ENCODE data around the gene SLC35F3. TPM values are rescaled to one million over a fixed set of nuclear protein-coding genes. Genes with fewer than 3 reads are reported as not detected.
"Not testable (repeated sequence)": the region's sequence is repeated elsewhere in the genome, so short reads cannot be mapped to it uniquely, and the experiment has no call there.

SLC35F3 gene
- total RNA-seq, 6 experiments from 2014 or later = not detected

DNA sequence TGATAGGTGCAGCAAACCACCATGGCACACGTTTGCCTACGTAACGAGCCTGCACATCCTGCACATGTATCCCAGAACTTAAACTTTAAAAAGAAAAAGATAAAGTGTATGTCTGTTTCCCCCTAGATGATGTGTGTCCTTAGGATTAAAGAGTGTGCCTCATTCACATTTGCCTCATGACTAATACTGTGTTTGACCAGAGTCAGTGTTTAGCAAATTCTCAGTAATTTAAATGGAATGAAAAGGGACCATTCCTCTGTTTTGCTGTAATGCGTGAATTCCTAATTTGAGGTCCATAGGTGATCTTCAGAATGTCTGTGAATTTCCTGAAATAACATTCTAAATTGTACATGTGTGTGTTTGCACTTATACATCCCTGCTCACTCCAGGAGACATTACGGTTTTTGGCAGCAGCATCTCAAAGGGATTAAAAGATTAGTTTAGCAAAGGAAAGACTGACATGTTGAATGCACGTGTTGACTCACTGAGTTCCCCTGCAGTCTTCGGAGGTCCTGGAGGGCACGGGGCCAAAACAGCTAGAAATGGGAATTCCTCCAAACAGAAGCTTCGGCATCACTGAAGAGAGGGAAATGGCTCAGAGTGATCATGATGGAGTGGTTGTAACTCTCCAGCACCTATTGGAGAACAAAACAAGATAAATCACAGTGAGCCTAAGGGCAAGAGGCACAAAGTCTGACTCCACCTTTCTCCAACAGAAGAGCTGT is 19.1 kb upstream of the SLC35F3 start:
- intact Hi-C loops (cut with DNase I) = no loop called here
- no peak overlapping the region for H3K27ac ChIP-seq
- H3K9me3 ChIP-seq = no peaks in the 10 kb centered on the region
- no peak overlapping the region for H3K4me3 ChIP-seq
- H3K36me3 ChIP-seq = no peaks in the 10 kb centered on the region
- no peaks in the 10 kb centered on the region for H3K4me1 ChIP-seq
- no peaks in the 10 kb centered on the region for H3K27me3 ChIP-seq
- TF ChIP-seq POLR2A (IDR thresholded peaks at IDR 0.05) = no peak
- TF ChIP-seq, protein P1, sequence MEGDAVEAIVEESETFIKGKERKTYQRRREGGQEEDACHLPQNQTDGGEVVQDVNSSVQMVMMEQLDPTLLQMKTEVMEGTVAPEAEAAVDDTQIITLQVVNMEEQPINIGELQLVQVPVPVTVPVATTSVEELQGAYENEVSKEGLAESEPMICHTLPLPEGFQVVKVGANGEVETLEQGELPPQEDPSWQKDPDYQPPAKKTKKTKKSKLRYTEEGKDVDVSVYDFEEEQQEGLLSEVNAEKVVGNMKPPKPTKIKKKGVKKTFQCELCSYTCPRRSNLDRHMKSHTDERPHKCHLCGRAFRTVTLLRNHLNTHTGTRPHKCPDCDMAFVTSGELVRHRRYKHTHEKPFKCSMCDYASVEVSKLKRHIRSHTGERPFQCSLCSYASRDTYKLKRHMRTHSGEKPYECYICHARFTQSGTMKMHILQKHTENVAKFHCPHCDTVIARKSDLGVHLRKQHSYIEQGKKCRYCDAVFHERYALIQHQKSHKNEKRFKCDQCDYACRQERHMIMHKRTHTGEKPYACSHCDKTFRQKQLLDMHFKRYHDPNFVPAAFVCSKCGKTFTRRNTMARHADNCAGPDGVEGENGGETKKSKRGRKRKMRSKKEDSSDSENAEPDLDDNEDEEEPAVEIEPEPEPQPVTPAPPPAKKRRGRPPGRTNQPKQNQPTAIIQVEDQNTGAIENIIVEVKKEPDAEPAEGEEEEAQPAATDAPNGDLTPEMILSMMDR (IDR thresholded peaks at IDR 0.05) = no peak
- 43% methylated on average over 8 of the region's 9 CpGs for WGBS (ENCODE audit: insufficient coverage, low coverage, low lambda C conversion rate, missing lambda C conversion rate)
- DNase-seq (no peak), ATAC-seq (no peak)

DNA sequence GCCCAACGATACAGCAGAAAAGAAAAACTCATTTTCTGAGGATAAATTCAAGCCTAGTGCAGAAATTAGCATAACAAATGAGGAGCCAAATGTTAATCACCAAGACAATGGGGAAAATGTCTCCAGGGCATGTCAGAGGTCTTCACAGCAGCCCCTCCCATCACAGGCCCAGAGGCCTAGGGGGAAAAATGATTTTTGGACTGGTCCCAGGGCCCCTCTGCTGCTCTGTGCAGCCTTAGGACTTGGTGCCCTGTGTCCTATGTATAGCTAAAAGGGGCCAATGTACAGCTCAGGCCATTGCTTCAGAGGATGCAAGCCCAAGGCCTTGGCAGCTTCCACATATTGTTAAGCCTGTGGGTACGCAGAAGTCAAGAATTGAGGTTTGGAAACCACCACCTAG is 13.3 kb upstream of the SLC35F3 start:
- DNase-seq; H3K4me3 ChIP-seq; intact Hi-C loops (cut with DNase I); H3K36me3 ChIP-seq; H3K9me3 ChIP-seq; H3K27me3 ChIP-seq; H3K4me1 ChIP-seq; ATAC-seq; H3K27ac ChIP-seq: not testable (repeated sequence)
- WGBS (ENCODE audit: insufficient coverage, low coverage, low lambda C conversion rate, missing lambda C conversion rate) = 59% methylated on average over 2 of the region's 2 CpGs

DNA sequence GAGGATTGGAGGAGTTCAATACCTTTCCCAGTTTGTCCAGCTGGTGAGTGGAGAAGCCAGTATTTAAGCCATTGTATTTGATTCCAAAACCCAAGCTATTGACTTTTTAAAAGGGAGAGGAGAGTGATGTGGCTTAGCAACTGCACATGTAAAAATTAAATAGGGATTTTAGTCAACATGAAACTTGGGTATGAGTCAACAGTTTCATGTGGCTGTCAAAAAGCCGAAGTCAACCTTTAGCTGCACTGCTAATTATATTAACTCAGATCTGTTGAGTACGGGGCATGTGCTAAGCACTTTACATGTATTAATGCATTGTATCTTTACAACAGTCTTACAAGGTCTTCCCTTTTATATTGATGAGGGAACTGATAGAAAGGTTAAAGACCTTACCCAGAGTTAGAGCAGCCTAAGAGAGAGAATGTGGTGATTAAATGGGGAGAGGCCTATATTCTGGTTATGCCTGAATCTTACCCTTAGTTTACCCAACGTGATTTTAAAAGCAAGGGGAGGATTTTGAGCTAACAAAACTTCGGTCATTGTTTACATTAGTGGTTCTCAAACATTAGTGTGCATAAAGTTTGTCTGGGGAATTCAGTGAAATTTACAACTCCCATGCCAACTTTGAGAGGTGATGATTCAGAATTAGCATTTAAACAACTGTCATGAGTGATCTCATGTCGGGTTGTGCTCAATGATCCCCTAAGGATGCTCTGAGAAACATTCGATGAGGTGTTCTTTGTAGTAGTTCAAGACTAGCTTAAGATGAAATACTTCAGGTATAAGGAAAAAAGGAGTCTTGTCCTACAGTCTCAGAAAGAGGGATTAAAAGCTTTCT is 6.9 kb upstream of the SLC35F3 start:
- H3K27me3 ChIP-seq = no peaks in the 10 kb centered on the region
- DNase-seq = no peak
- no peaks in the 10 kb centered on the region for H3K9me3 ChIP-seq
- H3K4me1 ChIP-seq = no peaks in the 10 kb centered on the region
- TF ChIP-seq, protein P1 (IDR thresholded peaks at IDR 0.05) = no peak
- TF ChIP-seq POLR2A (IDR thresholded peaks at IDR 0.05) = no peak
- 69% methylated on average over 6 of the region's 6 CpGs for WGBS (ENCODE audit: insufficient coverage, low coverage, low lambda C conversion rate, missing lambda C conversion rate)
- no peaks in the 10 kb centered on the region for H3K36me3 ChIP-seq
- no peak for ATAC-seq
- H3K27ac ChIP-seq = no peak overlapping the region
- H3K4me3 ChIP-seq = no peak overlapping the region
- intact Hi-C loops (cut with DNase I) = no loop called here

DNA sequence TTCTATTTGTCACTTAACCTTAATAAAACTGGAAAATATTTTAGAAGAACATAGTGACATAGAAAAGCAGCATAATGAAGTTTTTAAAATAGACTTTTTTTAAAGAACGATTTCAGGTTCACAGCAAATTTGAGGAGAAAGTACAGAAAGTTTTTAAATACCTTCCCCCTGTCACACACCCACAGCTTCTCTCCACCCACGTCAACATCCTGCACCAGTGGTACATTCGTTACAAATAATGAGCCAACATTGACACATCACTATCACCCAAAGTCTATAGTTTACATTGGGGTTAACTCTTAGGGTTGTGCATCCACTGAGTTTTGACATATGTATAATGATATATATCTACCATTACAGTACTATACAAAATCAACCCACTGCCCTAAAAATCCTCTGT is 3.0 kb upstream of the SLC35F3 start:
- ATAC-seq = no peak
- no peaks in the 10 kb centered on the region for H3K9me3 ChIP-seq
- peaks cover 0 to 6% (median 0%) of the 10 kb centered on the region in 4 donors for H3K4me1 ChIP-seq
- H3K27ac ChIP-seq = no peak overlapping the region
- no peak overlapping the region for H3K4me3 ChIP-seq
- H3K27me3 ChIP-seq = peaks cover 7 to 12% of the 10 kb centered on the region in 2 donors
- no peaks in the 10 kb centered on the region for H3K36me3 ChIP-seq
- WGBS (ENCODE audit: insufficient coverage, low coverage, low lambda C conversion rate, missing lambda C conversion rate) = 37% methylated on average over 3 of the region's 3 CpGs
- intact Hi-C loops (cut with DNase I) = no loop called here
- no peak for DNase-seq
- TF ChIP-seq POLR2A (IDR thresholded peaks at IDR 0.05) = no peak
- TF ChIP-seq, protein P1 (IDR thresholded peaks at IDR 0.05) = no peak

Measured in right lobe of liver (tissue), 6 donors.